ENCODE measurements around the gene MYH3. TPM values are rescaled to one million over a fixed set of nuclear protein-coding genes. Genes with fewer than 3 reads are reported as not detected.

MYH3 gene
- polyA plus RNA-seq, 2 donors, result 0.95 to 3.6 TPM

DNA sequence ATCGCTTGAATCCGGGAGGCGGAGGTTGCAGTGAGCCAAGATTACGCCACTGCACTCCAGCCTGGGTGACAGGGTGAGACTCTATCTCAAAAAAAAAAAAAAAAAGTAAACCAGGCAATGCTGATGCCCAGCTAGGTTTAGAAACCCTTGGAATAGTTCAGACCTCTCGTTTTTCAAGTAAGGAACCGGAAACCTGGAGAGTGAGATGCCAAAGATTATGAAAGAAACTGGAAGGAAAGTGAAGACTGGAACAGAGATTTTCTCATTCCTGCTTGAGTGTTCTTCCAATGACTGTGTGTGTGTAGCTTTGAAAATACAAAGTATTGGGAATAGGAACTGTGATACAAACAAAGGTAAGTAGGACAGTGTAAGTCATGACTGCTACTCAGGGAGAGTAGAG is 35.7 kb downstream of the MYH3 start:
- Histone ChIP-seq H3K27ac (ENCODE audit: low read depth in 2 of 2, low read length in 1 of 2) (no peak overlapping the region), H3K27me3 (ENCODE audit: control insufficient read depth in 1 of 2, insufficient read depth in 2 of 2, low read length in 2 of 2) (no peaks in the 10 kb centered on the region), H3K4me3 (ENCODE audit: low read depth in 1 of 2, low read length in 2 of 2) (no peak overlapping the region), H3K4me1 (ENCODE audit: control insufficient read depth in 2 of 2, insufficient read depth in 2 of 2, low read length in 1 of 2) (peaks cover 0 to 9% of the 10 kb centered on the region in 2 donors), H3K36me3 (ENCODE audit: control insufficient read depth in 2 of 2, insufficient read depth in 2 of 2, low read length in 1 of 2) (no peaks in the 10 kb centered on the region), H3K9me3 (ENCODE audit: control insufficient read depth in 2 of 2, insufficient read depth in 1 of 2, low read depth in 1 of 2, low read length in 1 of 2) (no peaks in the 10 kb centered on the region)
- 69 to 71% methylated on average over 6 of the region's 6 CpGs for WGBS, 2 donors

DNA sequence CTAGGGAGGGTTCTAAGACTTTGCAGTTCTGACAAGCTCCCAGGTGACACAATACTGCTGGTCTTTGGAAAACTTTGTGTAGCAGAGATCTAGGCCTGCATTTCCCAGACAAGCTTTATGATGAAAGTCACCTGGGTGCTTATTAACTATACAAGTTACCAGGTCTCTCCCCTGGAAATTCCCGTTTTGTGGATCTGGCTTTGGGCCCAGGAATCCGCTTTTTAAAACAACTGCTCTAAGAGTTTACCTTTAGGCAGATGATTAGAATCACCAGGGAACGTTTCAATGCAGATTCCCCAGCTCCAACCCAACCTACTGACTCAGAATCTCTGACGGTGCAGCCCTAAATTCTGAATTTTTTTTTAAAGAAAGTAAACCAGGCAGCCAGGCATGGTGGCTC is 36.3 kb downstream of the MYH3 start:
- Histone ChIP-seq H3K27ac (ENCODE audit: low read depth in 2 of 2, low read length in 1 of 2) (no peak overlapping the region), H3K9me3 (ENCODE audit: control insufficient read depth in 2 of 2, insufficient read depth in 1 of 2, low read depth in 1 of 2, low read length in 1 of 2) (no peaks in the 10 kb centered on the region), H3K27me3 (ENCODE audit: control insufficient read depth in 1 of 2, insufficient read depth in 2 of 2, low read length in 2 of 2) (no peaks in the 10 kb centered on the region), H3K4me1 (ENCODE audit: control insufficient read depth in 2 of 2, insufficient read depth in 2 of 2, low read length in 1 of 2) (peaks cover 0 to 9% of the 10 kb centered on the region in 2 donors), H3K4me3 (ENCODE audit: low read depth in 1 of 2, low read length in 2 of 2) (no peak overlapping the region), H3K36me3 (ENCODE audit: control insufficient read depth in 2 of 2, insufficient read depth in 2 of 2, low read length in 1 of 2) (no peaks in the 10 kb centered on the region)
- 30% methylated on average over 4 of the region's 4 CpGs for WGBS, 2 donors

DNA sequence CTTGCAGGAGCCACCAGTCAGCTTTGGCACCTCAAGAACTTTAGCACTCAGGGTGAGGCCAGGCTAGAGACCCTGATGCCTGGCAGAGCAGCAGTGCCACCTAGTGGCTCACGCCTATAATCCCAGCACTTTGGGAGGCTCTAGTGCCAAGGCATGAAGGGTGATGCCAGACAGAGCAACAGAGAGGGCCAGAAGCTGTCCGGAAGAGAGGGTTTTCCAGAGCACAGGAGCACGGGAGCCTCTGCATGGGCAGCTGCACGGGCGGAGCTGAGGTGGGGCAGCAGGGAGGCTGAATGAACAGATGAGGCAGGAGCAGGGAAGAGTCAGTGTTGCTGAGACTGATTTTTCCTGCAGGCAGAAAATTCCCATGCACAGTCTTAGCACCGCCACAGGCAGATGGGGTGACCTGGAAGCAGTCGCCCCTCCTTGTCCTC is 38.9 kb downstream of the MYH3 start:
- WGBS, 2 donors, result 12 to 15% methylated on average over 7 of the region's 7 CpGs
- H3K9me3 ChIP-seq (ENCODE audit: control insufficient read depth in 2 of 2, insufficient read depth in 1 of 2, low read depth in 1 of 2, low read length in 1 of 2), result no peaks in the 10 kb centered on the region
- no peaks in the 10 kb centered on the region for H3K36me3 ChIP-seq (ENCODE audit: control insufficient read depth in 2 of 2, insufficient read depth in 2 of 2, low read length in 1 of 2)

DNA sequence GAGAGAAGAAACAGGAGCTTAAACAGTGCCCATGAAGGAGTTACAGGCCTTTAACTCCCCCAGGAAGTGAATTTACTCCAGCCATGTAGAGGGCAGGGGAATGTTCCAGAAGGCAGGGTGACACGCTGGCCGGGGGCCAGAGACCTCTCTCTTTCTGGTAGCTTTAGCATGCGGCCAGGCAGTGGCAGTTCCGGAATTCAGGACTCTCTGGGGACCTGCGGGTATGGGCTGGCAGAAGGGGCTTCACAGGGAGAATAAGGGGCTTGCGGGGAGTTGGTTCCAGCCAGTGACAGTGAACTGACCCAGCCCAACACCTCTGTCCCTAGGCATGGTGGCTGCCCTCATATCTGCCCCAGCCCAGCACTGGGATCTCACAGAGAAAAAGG is 40.0 kb downstream of the MYH3 start:
- 79 to 85% methylated on average over 6 of the region's 6 CpGs for WGBS, 2 donors
- Histone ChIP-seq H3K36me3 (ENCODE audit: control insufficient read depth in 2 of 2, insufficient read depth in 2 of 2, low read length in 1 of 2) (no peaks in the 10 kb centered on the region), H3K4me3 (ENCODE audit: low read depth in 1 of 2, low read length in 2 of 2) (no peak overlapping the region), H3K4me1 (ENCODE audit: control insufficient read depth in 2 of 2, insufficient read depth in 2 of 2, low read length in 1 of 2) (peaks cover 0 to 4% of the 10 kb centered on the region in 2 donors), H3K27ac (ENCODE audit: low read depth in 2 of 2, low read length in 1 of 2) (no peak overlapping the region), H3K27me3 (ENCODE audit: control insufficient read depth in 1 of 2, insufficient read depth in 2 of 2, low read length in 2 of 2) (no peaks in the 10 kb centered on the region), H3K9me3 (ENCODE audit: control insufficient read depth in 2 of 2, insufficient read depth in 1 of 2, low read depth in 1 of 2, low read length in 1 of 2) (no peaks in the 10 kb centered on the region)

More for the DNA sequence above, 38.9 kb downstream of the MYH3 start:
- Histone ChIP-seq H3K27ac (ENCODE audit: low read depth in 2 of 2, low read length in 1 of 2) (no peak overlapping the region), H3K27me3 (ENCODE audit: control insufficient read depth in 1 of 2, insufficient read depth in 2 of 2, low read length in 2 of 2) (no peaks in the 10 kb centered on the region), H3K4me3 (ENCODE audit: low read depth in 1 of 2, low read length in 2 of 2) (no peak overlapping the region), H3K4me1 (ENCODE audit: control insufficient read depth in 2 of 2, insufficient read depth in 2 of 2, low read length in 1 of 2) (peaks cover 0 to 2% of the 10 kb centered on the region in 2 donors)

DNA sequence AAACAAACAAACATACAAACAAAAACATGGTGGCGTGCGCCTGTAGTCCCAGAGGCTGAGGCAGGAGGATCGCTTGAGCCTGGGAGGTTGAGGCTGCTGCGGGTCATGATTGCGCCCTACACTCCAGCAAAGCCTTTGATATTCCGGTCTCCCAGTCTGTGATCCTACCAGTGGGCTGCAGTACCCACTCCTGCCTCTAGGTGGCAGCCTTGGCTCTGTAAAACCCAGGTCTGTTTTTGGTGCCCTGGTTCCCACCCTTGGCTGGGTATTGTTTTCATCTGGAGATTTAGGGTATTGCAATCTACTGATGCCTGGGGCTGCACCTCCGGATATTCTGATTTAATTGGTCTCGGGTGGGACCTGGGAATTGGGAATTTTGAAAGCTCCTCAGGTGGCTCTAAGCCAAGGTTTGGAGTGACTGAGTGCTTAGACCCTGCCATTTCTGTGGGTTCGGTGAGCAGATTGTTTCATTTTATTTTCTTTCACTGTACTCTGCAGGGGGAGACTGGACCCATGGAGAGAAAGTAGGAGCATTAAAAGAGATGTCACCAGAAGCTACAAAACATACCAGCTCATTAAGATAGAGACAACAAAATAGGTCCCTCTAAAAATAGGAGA is 40.5 kb downstream of the MYH3 start:
- H3K4me3 ChIP-seq (ENCODE audit: low read depth in 1 of 2, low read length in 2 of 2), result no peak overlapping the region
- H3K27ac ChIP-seq (ENCODE audit: low read depth in 2 of 2, low read length in 1 of 2), result no peak overlapping the region
- H3K36me3 ChIP-seq (ENCODE audit: control insufficient read depth in 2 of 2, insufficient read depth in 2 of 2, low read length in 1 of 2), result no peaks in the 10 kb centered on the region
- peaks cover 0 to 2% of the 10 kb centered on the region in 2 donors for H3K4me1 ChIP-seq (ENCODE audit: control insufficient read depth in 2 of 2, insufficient read depth in 2 of 2, low read length in 1 of 2)
- WGBS, 2 donors, result 30 to 40% methylated on average over 9 of the region's 9 CpGs
- H3K9me3 ChIP-seq (ENCODE audit: control insufficient read depth in 2 of 2, insufficient read depth in 1 of 2, low read depth in 1 of 2, low read length in 1 of 2), result no peaks in the 10 kb centered on the region
- no peaks in the 10 kb centered on the region for H3K27me3 ChIP-seq (ENCODE audit: control insufficient read depth in 1 of 2, insufficient read depth in 2 of 2, low read length in 2 of 2)

DNA sequence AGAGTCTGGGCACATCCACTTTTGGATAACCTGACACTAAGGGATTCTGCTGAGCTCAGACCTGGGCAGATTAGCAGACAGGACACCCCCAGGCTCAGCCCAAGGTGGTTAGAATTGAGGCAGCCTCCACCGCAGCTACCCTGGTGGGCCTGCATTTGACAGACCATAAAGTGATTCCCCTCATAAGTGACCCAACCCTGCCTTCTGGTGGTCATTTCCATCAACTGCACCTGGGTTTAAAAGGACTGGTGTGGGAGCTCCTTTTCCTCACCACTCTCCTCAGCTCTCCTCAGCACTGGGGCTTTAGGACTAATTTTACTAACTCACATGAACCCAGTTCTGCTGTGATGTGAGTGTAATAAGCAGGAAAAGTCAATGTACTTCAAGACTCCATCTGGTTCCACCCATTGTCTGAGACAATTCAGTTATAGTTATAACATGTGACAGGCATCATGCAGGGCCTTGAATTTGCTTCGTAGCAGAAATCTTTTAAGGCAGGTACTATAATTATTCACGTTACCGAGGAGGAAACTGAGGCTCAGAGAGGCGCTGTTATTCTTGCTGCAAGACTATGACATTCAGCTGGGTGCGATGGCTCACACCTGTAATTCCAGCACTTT is 42.5 kb downstream of the MYH3 start:
- Histone ChIP-seq H3K27ac (ENCODE audit: low read depth in 2 of 2, low read length in 1 of 2) (no peak overlapping the region), H3K9me3 (ENCODE audit: control insufficient read depth in 2 of 2, insufficient read depth in 1 of 2, low read depth in 1 of 2, low read length in 1 of 2) (no peaks in the 10 kb centered on the region), H3K36me3 (ENCODE audit: control insufficient read depth in 2 of 2, insufficient read depth in 2 of 2, low read length in 1 of 2) (no peaks in the 10 kb centered on the region), H3K27me3 (ENCODE audit: control insufficient read depth in 1 of 2, insufficient read depth in 2 of 2, low read length in 2 of 2) (no peaks in the 10 kb centered on the region), H3K4me1 (ENCODE audit: control insufficient read depth in 2 of 2, insufficient read depth in 2 of 2, low read length in 1 of 2) (peaks cover 0 to 2% of the 10 kb centered on the region in 2 donors), H3K4me3 (ENCODE audit: low read depth in 1 of 2, low read length in 2 of 2) (no peak overlapping the region)
- 57 to 67% methylated on average over 6 of the region's 6 CpGs for WGBS, 2 donors

DNA sequence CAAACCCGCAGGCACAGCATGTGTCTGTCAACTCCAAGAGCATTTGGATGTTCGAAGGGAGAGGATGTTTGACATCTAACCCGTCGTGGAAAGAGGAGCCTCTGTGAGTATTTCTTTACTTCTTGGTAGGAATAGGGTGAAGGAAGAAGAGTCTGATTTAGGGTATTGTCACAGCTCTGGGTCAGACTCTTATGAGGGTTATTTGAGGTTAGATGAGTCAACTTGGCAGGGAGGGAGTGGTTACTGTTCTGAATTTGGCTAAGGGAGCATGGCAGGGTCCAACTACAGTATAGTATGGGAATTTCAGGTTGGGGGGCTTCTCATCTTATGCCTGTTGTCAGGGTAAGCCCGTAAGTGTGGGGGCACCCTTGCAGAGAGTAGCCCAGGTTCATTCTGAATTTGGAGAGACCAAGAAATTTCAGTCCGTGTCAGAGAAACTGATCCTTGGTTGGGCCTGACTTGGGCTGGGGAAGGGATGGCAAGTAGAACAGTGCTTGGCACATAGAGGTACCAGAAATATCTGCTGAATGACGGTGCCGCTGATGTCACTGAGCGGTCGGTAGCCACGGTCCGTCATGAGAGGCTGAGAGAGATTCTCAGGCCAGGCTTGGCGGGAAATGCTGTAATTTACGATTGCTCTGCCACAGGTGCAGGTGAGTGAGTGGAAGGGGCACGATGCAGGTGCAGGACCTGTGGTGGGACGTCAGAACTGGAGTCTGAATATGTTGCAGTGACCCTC is 43.2 kb downstream of the MYH3 start:
- no peaks in the 10 kb centered on the region for H3K36me3 ChIP-seq (ENCODE audit: control insufficient read depth in 2 of 2, insufficient read depth in 2 of 2, low read length in 1 of 2)
- H3K4me1 ChIP-seq (ENCODE audit: control insufficient read depth in 2 of 2, insufficient read depth in 2 of 2, low read length in 1 of 2), result peaks cover 0 to 2% of the 10 kb centered on the region in 2 donors
- 72 to 75% methylated on average over 16 of the region's 16 CpGs for WGBS, 2 donors
- no peaks in the 10 kb centered on the region for H3K27me3 ChIP-seq (ENCODE audit: control insufficient read depth in 1 of 2, insufficient read depth in 2 of 2, low read length in 2 of 2)
- no peaks in the 10 kb centered on the region for H3K9me3 ChIP-seq (ENCODE audit: control insufficient read depth in 2 of 2, insufficient read depth in 1 of 2, low read depth in 1 of 2, low read length in 1 of 2)
- no peak overlapping the region for H3K4me3 ChIP-seq (ENCODE audit: low read depth in 1 of 2, low read length in 2 of 2)
- no peak overlapping the region for H3K27ac ChIP-seq (ENCODE audit: low read depth in 2 of 2, low read length in 1 of 2)

DNA sequence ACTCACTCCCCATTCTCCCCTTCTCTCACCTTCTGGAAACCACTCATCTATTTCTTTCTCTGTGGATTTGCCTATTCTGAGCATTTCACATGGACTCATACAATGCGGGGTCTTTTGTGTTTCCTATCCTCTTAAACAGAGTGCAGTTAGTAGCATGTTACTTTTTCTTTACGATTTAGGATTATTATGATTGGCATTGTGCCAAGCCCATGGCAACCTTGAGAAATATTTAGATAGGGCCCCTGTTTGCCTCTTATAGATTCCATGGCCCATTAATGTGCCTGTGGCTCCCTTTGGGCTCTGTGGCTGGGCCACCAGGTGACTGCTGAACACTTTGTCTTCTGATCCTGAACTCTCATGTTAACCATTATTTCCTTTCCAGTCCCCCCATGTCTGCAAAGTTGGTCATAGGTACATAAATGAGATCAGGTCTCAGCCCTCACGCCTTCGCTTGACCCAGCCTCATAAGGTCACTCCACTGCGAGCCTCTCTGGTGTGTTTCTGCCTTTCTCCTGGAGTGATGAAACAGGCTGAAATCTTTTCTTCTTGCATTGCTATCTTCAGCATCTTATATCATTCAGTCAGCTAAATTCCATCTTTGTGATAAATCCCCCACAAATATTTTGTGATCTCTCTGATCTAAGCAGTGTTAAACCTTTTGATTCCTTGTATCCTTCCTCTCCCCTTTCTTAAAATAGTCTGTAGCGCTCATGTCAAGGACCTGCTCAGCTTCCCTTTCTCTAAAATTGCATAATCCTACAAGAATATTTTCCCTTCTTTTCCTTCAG is 44.0 kb downstream of the MYH3 start:
- no peaks in the 10 kb centered on the region for H3K36me3 ChIP-seq (ENCODE audit: control insufficient read depth in 2 of 2, insufficient read depth in 2 of 2, low read length in 1 of 2)
- H3K9me3 ChIP-seq (ENCODE audit: control insufficient read depth in 2 of 2, insufficient read depth in 1 of 2, low read depth in 1 of 2, low read length in 1 of 2), result no peaks in the 10 kb centered on the region
- H3K27me3 ChIP-seq (ENCODE audit: control insufficient read depth in 1 of 2, insufficient read depth in 2 of 2, low read length in 2 of 2), result no peaks in the 10 kb centered on the region
- H3K27ac ChIP-seq (ENCODE audit: low read depth in 2 of 2, low read length in 1 of 2), result no peak overlapping the region
- peaks cover 0 to 2% of the 10 kb centered on the region in 2 donors for H3K4me1 ChIP-seq (ENCODE audit: control insufficient read depth in 2 of 2, insufficient read depth in 2 of 2, low read length in 1 of 2)
- no peak overlapping the region for H3K4me3 ChIP-seq (ENCODE audit: low read depth in 1 of 2, low read length in 2 of 2)
- WGBS, 2 donors, result 75 to 78% methylated on average over 6 of the region's 6 CpGs

DNA sequence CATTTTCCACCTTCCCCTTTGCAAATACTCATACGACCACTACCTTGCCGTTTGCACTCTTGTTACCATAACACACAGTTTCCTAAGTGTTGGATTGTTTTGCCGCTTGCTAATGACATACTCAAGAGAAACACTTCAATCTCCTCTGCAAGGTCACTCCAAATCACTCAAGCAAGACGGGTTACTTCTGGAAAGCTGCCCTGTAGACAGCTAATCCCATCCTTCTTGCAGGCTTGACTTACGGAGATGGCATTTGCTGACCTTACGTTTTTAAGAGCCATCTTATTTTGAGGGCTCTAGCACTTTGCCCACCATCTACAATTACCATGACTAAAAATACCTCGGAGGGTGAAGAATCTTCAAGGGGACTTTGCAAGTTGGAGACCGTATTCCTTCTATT is 46.2 kb downstream of the MYH3 start:
- no peak overlapping the region for H3K4me3 ChIP-seq (ENCODE audit: low read depth in 1 of 2, low read length in 2 of 2)
- no peak overlapping the region for H3K27ac ChIP-seq (ENCODE audit: low read depth in 2 of 2, low read length in 1 of 2)
- no peaks in the 10 kb centered on the region for H3K36me3 ChIP-seq (ENCODE audit: control insufficient read depth in 2 of 2, insufficient read depth in 2 of 2, low read length in 1 of 2)
- WGBS, 2 donors, result 83 to 84% methylated on average over 8 of the region's 8 CpGs
- H3K27me3 ChIP-seq (ENCODE audit: control insufficient read depth in 1 of 2, insufficient read depth in 2 of 2, low read length in 2 of 2), result no peaks in the 10 kb centered on the region
- H3K4me1 ChIP-seq (ENCODE audit: control insufficient read depth in 2 of 2, insufficient read depth in 2 of 2, low read length in 1 of 2), result peaks cover 0 to 2% of the 10 kb centered on the region in 2 donors
- H3K9me3 ChIP-seq (ENCODE audit: control insufficient read depth in 2 of 2, insufficient read depth in 1 of 2, low read depth in 1 of 2, low read length in 1 of 2), result no peaks in the 10 kb centered on the region
